DOHH2 (cell line): ENCODE measurements around the gene UBE2E1.

Experiments
- CTCF ChIP-seq: fragments of 200-600 bp; sonication (generic); IDR thresholded peaks from one replicate; pipeline ENCODE4 v1.5.1; 2014; ENCODE audit warnings: antibody characterized with exemption, mild to moderate bottlenecking, low read depth, low read length; ENCODE audit not compliant: poor library complexity, severe bottlenecking
- EZH2phosphoT487 ChIP-seq: fragments of 200-600 bp; sonication (generic); IDR thresholded peaks from 2 replicates; pipeline ENCODE4 v1.6.1; 2017; ENCODE audit warnings: borderline replicate concordance, mild to moderate bottlenecking, antibody characterized with exemption, low read length, moderate library complexity, mixed read lengths

GRCh38 chr3:23815879-23816278 lies 10.1 kb downstream of the UBE2E1 start:
- no peak for TF ChIP-seq CTCF
- no peak for TF ChIP-seq EZH2phosphoT487
